Calu3 (cell line): ENCODE results near the gene TIAL1. TPM values are rescaled to one million over a fixed set of nuclear protein-coding genes. Genes with fewer than 3 reads are reported as not detected.
"Not testable (repeated sequence)": the region's sequence is repeated elsewhere in the genome, so short reads cannot be mapped to it uniquely, and the experiment has no call there.

Source experiments
- BruUV-seq: library from RNA; stranded (reverse); fragments of 400-500 nt; replicated peaks from 2 replicates; lab custom pipeline; 2021; lab: Mats Ljungman, UMichigan
- CTCF ChIA-PET: fragments of 300-600 bp; sonication (Branson Sonifier 250); formaldehyde crosslinking; loops from one replicate; lab custom pipeline; 2022; ENCODE audit warnings: antibody characterized with exemption; lab: Charles Lee
- DNase-seq: peaks from one replicate; pipeline ENCODE4 v3.0.0; 2022
- H3K27ac Mint-ChIP-seq: one replicate; pipeline ENCODE4 v1.8.0; 2022; ENCODE audit warnings: mixed read lengths; ENCODE audit not compliant: unreplicated experiment
- H3K27me3 Mint-ChIP-seq: one replicate; pipeline ENCODE4 v1.8.0; 2022; ENCODE audit warnings: mixed read lengths; ENCODE audit not compliant: unreplicated experiment
- H3K36me3 Mint-ChIP-seq: one replicate; pipeline ENCODE4 v1.8.0; 2022; ENCODE audit warnings: mild to moderate bottlenecking, moderate library complexity, mixed read lengths; ENCODE audit not compliant: insufficient read depth, unreplicated experiment
- H3K4me1 Mint-ChIP-seq: one replicate; pipeline ENCODE4 v1.8.0; 2022; ENCODE audit warnings: mild to moderate bottlenecking, low read depth, mixed read lengths; ENCODE audit not compliant: unreplicated experiment
- H3K4me3 Mint-ChIP-seq: one replicate; pipeline ENCODE4 v1.8.0; 2022; ENCODE audit warnings: mild to moderate bottlenecking, low read depth, moderate library complexity, mixed read lengths; ENCODE audit not compliant: unreplicated experiment
- H3K9me3 Mint-ChIP-seq: one replicate; pipeline ENCODE4 v1.8.0; 2022; ENCODE audit warnings: low read depth, mixed read lengths; ENCODE audit not compliant: unreplicated experiment
- intact Hi-C: fragments of 100-400 bp; cut with micrococcal nuclease; formaldehyde crosslinking; loops from one replicate; pipeline ENCODE4 v1.10.0; 2022; ENCODE audit not compliant: unreplicated experiment
- total RNA-seq: library from RNA; stranded (reverse); gene quantifications from 2 replicates; pipeline ENCODE4 v1.2.3, GENCODE V29; 2022
- TF ChIP-seq, protein P1 (sequence below): fragments of 200-600 bp; IDR thresholded peaks from one replicate; pipeline ENCODE4 v1.8.0; 2022; ENCODE audit warnings: antibody characterized with exemption; ENCODE audit not compliant: unreplicated experiment

Gene TIAL1
- total RNA-seq, 1 experiment from 2014 or later, result 82.6 TPM

DNA sequence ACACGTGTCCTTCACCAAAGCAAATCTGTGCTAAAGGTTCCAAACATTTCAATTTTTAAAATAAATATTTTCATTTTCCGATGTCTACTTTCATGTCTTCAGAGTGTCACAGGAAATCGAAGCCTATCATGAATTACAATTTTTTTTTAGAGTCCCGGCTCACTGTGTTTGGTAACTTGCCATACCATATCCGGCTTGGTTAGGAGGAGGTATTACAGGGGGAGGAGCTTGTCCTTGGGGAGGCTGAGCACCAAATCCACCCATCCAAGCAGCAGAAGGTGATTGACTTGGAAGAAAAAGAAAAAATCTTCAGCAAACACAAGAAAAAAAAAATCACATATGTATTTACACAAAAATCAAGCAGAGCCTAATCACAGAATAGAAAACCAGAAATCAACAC is 21.3 kb downstream of the TIAL1 start:
- intact Hi-C loops, result no loop called here
- TF ChIP-seq, protein P1, sequence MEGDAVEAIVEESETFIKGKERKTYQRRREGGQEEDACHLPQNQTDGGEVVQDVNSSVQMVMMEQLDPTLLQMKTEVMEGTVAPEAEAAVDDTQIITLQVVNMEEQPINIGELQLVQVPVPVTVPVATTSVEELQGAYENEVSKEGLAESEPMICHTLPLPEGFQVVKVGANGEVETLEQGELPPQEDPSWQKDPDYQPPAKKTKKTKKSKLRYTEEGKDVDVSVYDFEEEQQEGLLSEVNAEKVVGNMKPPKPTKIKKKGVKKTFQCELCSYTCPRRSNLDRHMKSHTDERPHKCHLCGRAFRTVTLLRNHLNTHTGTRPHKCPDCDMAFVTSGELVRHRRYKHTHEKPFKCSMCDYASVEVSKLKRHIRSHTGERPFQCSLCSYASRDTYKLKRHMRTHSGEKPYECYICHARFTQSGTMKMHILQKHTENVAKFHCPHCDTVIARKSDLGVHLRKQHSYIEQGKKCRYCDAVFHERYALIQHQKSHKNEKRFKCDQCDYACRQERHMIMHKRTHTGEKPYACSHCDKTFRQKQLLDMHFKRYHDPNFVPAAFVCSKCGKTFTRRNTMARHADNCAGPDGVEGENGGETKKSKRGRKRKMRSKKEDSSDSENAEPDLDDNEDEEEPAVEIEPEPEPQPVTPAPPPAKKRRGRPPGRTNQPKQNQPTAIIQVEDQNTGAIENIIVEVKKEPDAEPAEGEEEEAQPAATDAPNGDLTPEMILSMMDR, result no peak
- Mint-ChIP-seq H3K36me3 (peaks cover 25% of the 10 kb centered on the region), H3K9me3 (no peaks in the 10 kb centered on the region), H3K4me3 (no peak overlapping the region), H3K27me3 (no peaks in the 10 kb centered on the region), H3K27ac (no peak overlapping the region), H3K4me1 (no peaks in the 10 kb centered on the region)
- CTCF ChIA-PET, result interaction anchor here (0.6 kb wide), 1 partner anchor 279 kb away, joined by 3 read pairs; no protein-coding TSS in a partner anchor
- DNase-seq, result no peak
- no TSS peak for BruUV-seq

DNA sequence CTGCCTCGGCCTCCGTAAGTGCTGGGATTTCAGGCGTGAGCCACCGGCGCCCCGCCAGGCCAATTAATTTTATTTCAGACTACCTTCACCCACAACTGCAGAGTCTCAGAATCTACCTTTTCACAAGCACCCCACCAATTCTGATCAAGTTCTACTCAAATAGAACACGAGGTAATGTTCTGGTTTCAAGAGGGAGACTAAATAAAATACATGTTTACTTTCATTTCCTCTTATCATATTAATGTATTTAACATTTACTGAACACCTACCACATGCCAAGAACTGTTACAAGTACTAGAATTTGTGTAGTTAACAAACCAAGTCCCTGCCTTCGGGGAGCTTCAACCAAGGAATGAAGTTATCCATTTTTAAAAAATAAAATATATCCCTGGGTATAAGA is 28.8 kb downstream of the TIAL1 start:
- no peak overlapping the region for H3K27ac Mint-ChIP-seq
- DNase-seq, result no peak
- no peaks in the 10 kb centered on the region for H3K9me3 Mint-ChIP-seq
- TF ChIP-seq, protein P1, result no peak
- no peaks in the 10 kb centered on the region for H3K36me3 Mint-ChIP-seq
- intact Hi-C loops, result no loop called here
- BruUV-seq, result no TSS peak
- H3K4me1 Mint-ChIP-seq, result no peaks in the 10 kb centered on the region
- no peak overlapping the region for H3K4me3 Mint-ChIP-seq
- CTCF ChIA-PET, result interaction anchor here (0.9 kb wide), 1 partner anchor 26 kb away, joined by 3 read pairs; the partner anchor contains the start of gene RGS10
- H3K27me3 Mint-ChIP-seq, result no peaks in the 10 kb centered on the region

DNA sequence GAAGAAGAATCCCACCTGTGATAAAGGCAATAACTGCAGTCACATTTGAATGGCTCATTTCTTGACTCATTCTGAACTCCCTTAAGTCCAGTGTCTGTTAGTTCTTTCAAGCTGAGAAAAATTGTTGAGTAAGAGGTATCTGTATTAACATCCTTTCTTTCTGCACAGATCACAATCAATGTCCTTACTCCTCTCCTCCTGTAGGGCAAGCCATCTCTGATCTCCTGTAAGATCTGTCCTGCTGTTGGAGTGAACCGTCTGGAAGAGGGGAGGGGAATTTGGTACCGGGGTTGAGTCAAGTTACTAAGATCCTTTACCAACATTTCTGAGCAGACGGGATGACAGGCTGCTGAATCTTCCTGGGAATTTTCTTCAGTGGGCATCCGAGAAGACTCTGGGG is 34.7 kb downstream of the TIAL1 start:
- no peaks in the 10 kb centered on the region for H3K4me1 Mint-ChIP-seq
- intact Hi-C loops, result no loop called here
- H3K27ac Mint-ChIP-seq, result no peak overlapping the region
- no peaks in the 10 kb centered on the region for H3K9me3 Mint-ChIP-seq
- no TSS peak for BruUV-seq
- H3K36me3 Mint-ChIP-seq, result no peaks in the 10 kb centered on the region
- no peak for DNase-seq
- TF ChIP-seq, protein P1, result no peak
- H3K4me3 Mint-ChIP-seq, result no peak overlapping the region
- CTCF ChIA-PET, result interaction anchor here (0.5 kb wide), 1 partner anchor 74 kb away, joined by 3 read pairs; no protein-coding TSS in a partner anchor
- no peaks in the 10 kb centered on the region for H3K27me3 Mint-ChIP-seq

GRCh38 chr10:119559511-119559910 is 37.3 kb downstream of the TIAL1 start:
- intact Hi-C loops, H3K4me3 Mint-ChIP-seq, H3K27ac Mint-ChIP-seq, CTCF ChIA-PET, DNase-seq, H3K9me3 Mint-ChIP-seq, H3K36me3 Mint-ChIP-seq, H3K27me3 Mint-ChIP-seq, BruUV-seq, H3K4me1 Mint-ChIP-seq: not testable (repeated sequence)

DNA sequence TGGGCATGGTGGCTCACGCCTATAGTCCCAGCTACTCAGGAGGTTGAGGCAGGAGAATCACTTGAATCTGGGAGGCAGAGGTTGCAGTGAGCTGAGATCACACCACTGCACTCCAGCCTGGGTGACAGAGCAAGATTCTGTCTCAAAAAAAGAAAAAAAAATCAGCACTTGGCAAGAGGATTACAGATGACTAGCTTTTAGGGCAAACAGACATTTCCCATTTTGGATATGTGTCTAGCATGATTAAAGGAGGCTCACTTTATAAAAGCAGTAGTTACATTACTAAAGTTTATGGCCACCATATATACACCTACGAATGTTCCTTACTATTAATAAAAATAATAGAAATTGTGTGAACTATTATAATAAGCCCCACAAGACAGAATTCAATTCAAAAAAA is 40.7 kb downstream of the TIAL1 start:
- intact Hi-C loops, BruUV-seq, H3K4me3 Mint-ChIP-seq, H3K27me3 Mint-ChIP-seq, H3K9me3 Mint-ChIP-seq, H3K4me1 Mint-ChIP-seq, H3K27ac Mint-ChIP-seq, H3K36me3 Mint-ChIP-seq, DNase-seq: not testable (repeated sequence)
- CTCF ChIA-PET, result interaction anchor here (0.9 kb wide), 1 partner anchor 357 kb away, joined by 3 read pairs; no protein-coding TSS in a partner anchor
